OCI-LY1 (cell line): ENCODE measurements around the gene CLDN20.

Source experiments
- H2AFZ ChIP-seq: fragments of 200-600 bp; sonication (generic), shearing (Covaris generic); 2 replicates; pipeline ENCODE4 v1.6.0; 2014; ENCODE audit warnings: antibody characterized with exemption, mild to moderate bottlenecking, low read length
- H3F3A ChIP-seq: fragments of 200-600 bp; sonication (generic), shearing (Covaris generic); 2 replicates; pipeline ENCODE4 v1.6.0; 2014; ENCODE audit warnings: mild to moderate bottlenecking, antibody characterized with exemption, low read length, moderate library complexity; ENCODE audit not compliant: insufficient read depth
- H3K27ac ChIP-seq: fragments of 200-600 bp; sonication (generic); 2 replicates; pipeline ENCODE4 v1.5.1; 2014; ENCODE audit warnings: low read length, mixed run types, mild to moderate bottlenecking, low read depth; ENCODE audit not compliant: poor library complexity, severe bottlenecking
- H3K27me3 ChIP-seq: fragments of 200-600 bp; sonication (generic); 2 replicates; pipeline ENCODE4 v1.6.0; 2014; ENCODE audit warnings: antibody characterized with exemption, mild to moderate bottlenecking, low read length, moderate library complexity; ENCODE audit not compliant: insufficient read depth
- H3K36me3 ChIP-seq: fragments of 200-600 bp; sonication (generic); 2 replicates; pipeline ENCODE4 v1.6.1; 2014; ENCODE audit warnings: mild to moderate bottlenecking, antibody characterized with exemption, low read length, moderate library complexity, mixed read lengths; ENCODE audit not compliant: insufficient read depth
- H3K4me1 ChIP-seq: fragments of 200-600 bp; sonication (generic); 2 replicates; pipeline ENCODE4 v1.5.1; 2014; ENCODE audit warnings: mild to moderate bottlenecking, low read length, moderate library complexity; ENCODE audit not compliant: insufficient read depth, severe bottlenecking
- H3K4me2 ChIP-seq: fragments of 200-600 bp; sonication (generic), shearing (Covaris generic); 2 replicates; pipeline ENCODE4 v1.6.1; 2014; ENCODE audit warnings: low read length
- H3K4me3 ChIP-seq: fragments of 200-600 bp; sonication (generic); 2 replicates; pipeline ENCODE4 v1.5.1; 2014; ENCODE audit warnings: low read length, low read depth, mild to moderate bottlenecking, mixed read lengths; ENCODE audit not compliant: poor library complexity, severe bottlenecking
- H3K79me2 ChIP-seq: fragments of 200-600 bp; shearing (Covaris generic); 2 replicates; pipeline ENCODE4 v1.6.1; 2016; ENCODE audit warnings: mixed run types, low read length, mixed read lengths; ENCODE audit not compliant: insufficient read depth
- H3K9ac ChIP-seq: fragments of 200-600 bp; sonication (generic), shearing (Covaris generic); 2 replicates; pipeline ENCODE4 v1.6.1; 2014; ENCODE audit warnings: mild to moderate bottlenecking, low read length, mixed read lengths
- H3K9me2 ChIP-seq: fragments of 200-600 bp; sonication (generic), shearing (Covaris generic); 2 replicates; pipeline ENCODE4 v1.6.1; 2014; ENCODE audit warnings: low read depth, mild to moderate bottlenecking, low read length, mixed read lengths
- H3K9me3 ChIP-seq: fragments of 200-600 bp; shearing (Covaris generic); 2 replicates; pipeline ENCODE4 v1.6.1; 2014; ENCODE audit warnings: low read length, mixed read lengths
- H4K20me1 ChIP-seq: fragments of 200-600 bp; sonication (generic), shearing (Covaris generic); 2 replicates; pipeline ENCODE4 v1.6.0; 2016; ENCODE audit warnings: mild to moderate bottlenecking, low read length; ENCODE audit not compliant: insufficient read depth
- EZH2 ChIP-seq: fragments of 200-600 bp; sonication (generic), shearing (Covaris generic); IDR thresholded peaks from 2 replicates; pipeline ENCODE4 v1.8.0; 2017; ENCODE audit warnings: borderline replicate concordance, mixed run types, mild to moderate bottlenecking, antibody characterized with exemption, low read length, moderate library complexity, mixed read lengths
- TF ChIP-seq, protein P1 (sequence below): fragments of 200-600 bp; sonication (generic), shearing (Covaris generic); IDR thresholded peaks from 2 replicates; pipeline ENCODE4 v1.5.1; 2017; ENCODE audit warnings: mild to moderate bottlenecking, antibody characterized with exemption, low read length, moderate library complexity, mixed read lengths

The CLDN20 gene

DNA sequence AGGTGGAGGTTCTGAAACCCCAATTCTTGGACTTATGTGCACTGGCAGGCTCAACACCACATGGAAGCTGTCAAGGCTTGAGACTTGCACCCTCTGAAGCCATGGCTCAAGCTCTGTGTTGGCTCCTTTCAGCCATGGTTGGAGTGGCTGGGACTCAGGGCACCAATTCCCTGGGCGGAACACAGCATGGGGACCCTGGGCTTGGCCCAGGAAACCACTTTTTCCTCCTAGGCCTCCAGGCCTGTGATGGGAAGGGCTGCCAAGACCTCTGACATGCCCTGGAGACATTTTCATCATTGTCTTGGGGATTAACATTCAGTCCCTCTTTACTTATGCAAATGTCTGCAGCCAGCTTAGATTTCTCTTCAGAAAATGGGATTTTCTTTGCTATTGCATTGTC is 26.2 kb upstream of the CLDN20 start:
- H3K4me3 ChIP-seq, result no peak overlapping the region

DNA sequence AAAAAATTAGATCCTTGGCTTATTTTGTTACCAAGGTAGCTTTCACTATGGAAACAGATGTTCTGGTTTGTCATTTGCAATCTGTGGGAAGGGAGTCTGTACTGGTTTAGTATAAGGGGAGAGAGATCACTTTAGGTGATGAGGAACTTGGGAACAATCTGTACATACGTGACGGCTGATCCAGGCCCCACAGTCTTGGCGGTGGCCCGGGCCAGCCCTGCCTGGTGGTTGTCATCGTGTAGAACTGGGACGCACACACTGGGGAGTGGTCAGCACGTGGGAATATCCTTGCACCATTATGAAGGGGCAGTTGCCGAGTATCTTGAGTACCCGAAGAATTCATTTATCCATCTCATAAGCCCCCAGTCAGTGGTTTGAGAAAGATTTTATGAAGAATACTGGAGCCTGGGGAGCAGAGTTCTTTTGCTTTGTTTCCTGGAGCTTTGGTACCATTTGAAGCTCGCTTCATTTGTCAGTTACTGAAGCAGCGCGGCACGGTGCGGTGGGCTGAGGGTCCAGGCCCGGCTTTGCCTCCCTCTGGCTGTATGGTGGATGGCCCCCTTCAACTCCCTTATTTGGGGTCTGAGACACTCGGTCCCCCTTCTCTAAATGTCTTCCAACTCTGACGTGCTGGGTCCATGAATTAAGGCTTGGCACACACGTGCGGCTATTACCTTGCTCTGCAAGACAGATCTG is 22.8 kb upstream of the CLDN20 start:
- no peak overlapping the region for H3K4me2 ChIP-seq
- H3K36me3 ChIP-seq, result no peaks in the 10 kb centered on the region

More for the DNA sequence above, 26.2 kb upstream of the CLDN20 start:
- H3K27me3 ChIP-seq, result no peaks in the 10 kb centered on the region
- H3K9me2 ChIP-seq, result no peaks in the 10 kb centered on the region
- no peak overlapping the region for H3K27ac ChIP-seq
- H3K79me2 ChIP-seq, result no peaks in the 10 kb centered on the region
- no peaks in the 10 kb centered on the region for H3K36me3 ChIP-seq
- H3K9me3 ChIP-seq, result no peaks in the 10 kb centered on the region
- no peak overlapping the region for H3K4me2 ChIP-seq
- H4K20me1 ChIP-seq, result no peaks in the 10 kb centered on the region
- no peaks in the 10 kb centered on the region for H3F3A ChIP-seq
- no peak for TF ChIP-seq EZH2
- TF ChIP-seq, protein P1, sequence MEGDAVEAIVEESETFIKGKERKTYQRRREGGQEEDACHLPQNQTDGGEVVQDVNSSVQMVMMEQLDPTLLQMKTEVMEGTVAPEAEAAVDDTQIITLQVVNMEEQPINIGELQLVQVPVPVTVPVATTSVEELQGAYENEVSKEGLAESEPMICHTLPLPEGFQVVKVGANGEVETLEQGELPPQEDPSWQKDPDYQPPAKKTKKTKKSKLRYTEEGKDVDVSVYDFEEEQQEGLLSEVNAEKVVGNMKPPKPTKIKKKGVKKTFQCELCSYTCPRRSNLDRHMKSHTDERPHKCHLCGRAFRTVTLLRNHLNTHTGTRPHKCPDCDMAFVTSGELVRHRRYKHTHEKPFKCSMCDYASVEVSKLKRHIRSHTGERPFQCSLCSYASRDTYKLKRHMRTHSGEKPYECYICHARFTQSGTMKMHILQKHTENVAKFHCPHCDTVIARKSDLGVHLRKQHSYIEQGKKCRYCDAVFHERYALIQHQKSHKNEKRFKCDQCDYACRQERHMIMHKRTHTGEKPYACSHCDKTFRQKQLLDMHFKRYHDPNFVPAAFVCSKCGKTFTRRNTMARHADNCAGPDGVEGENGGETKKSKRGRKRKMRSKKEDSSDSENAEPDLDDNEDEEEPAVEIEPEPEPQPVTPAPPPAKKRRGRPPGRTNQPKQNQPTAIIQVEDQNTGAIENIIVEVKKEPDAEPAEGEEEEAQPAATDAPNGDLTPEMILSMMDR, result no peak
- H3K9ac ChIP-seq, result no peak overlapping the region
- no peaks in the 10 kb centered on the region for H3K4me1 ChIP-seq
- H2AFZ ChIP-seq, result no peak overlapping the region

DNA sequence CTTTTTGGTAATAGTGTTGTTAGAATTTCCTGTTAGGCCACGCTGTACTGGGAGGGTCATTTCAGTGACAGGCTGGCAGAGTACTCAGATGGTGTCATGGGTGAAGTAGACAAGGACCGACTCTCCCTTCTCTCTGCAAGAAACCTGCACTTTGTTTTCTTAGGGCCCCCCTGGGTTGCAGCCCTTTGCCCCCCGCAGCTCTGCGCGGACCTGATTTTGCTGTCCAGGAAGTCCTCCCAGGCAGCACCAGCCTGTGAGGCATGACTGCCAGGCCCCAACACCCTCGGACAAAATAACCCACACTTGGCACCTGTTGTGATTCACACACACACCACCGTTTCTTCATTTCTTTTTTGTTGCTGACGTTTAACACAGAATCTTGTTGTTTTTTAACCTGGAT is 21.8 kb upstream of the CLDN20 start:
- TF ChIP-seq, protein P1, result no peak
- TF ChIP-seq EZH2, result no peak
- H3K9ac ChIP-seq, result no peak overlapping the region
- H3K36me3 ChIP-seq, result no peaks in the 10 kb centered on the region
- H3K4me1 ChIP-seq, result no peaks in the 10 kb centered on the region
- H3K9me3 ChIP-seq, result no peaks in the 10 kb centered on the region
- no peak overlapping the region for H3K4me2 ChIP-seq
- no peaks in the 10 kb centered on the region for H3F3A ChIP-seq
- no peaks in the 10 kb centered on the region for H3K27me3 ChIP-seq
- no peak overlapping the region for H3K4me3 ChIP-seq
- no peak overlapping the region for H3K27ac ChIP-seq
- no peaks in the 10 kb centered on the region for H3K9me2 ChIP-seq
- no peaks in the 10 kb centered on the region for H3K79me2 ChIP-seq
- no peak overlapping the region for H2AFZ ChIP-seq
- no peaks in the 10 kb centered on the region for H4K20me1 ChIP-seq

More for the DNA sequence above, 22.8 kb upstream of the CLDN20 start:
- H3K27me3 ChIP-seq, result no peaks in the 10 kb centered on the region
- TF ChIP-seq EZH2, result no peak
- TF ChIP-seq, protein P1, result no peak
- no peak overlapping the region for H3K27ac ChIP-seq
- no peaks in the 10 kb centered on the region for H4K20me1 ChIP-seq
- no peak overlapping the region for H2AFZ ChIP-seq
- H3K79me2 ChIP-seq, result no peaks in the 10 kb centered on the region
- H3K9ac ChIP-seq, result no peak overlapping the region
- H3K9me2 ChIP-seq, result no peaks in the 10 kb centered on the region
- no peaks in the 10 kb centered on the region for H3K4me1 ChIP-seq
- H3F3A ChIP-seq, result no peaks in the 10 kb centered on the region
- no peak overlapping the region for H3K4me3 ChIP-seq
- no peaks in the 10 kb centered on the region for H3K9me3 ChIP-seq
